Body of pancreas (tissue), 4 donors: ENCODE results near the gene METRNL. TPM values are rescaled to one million over a fixed set of nuclear protein-coding genes. Genes with fewer than 3 reads are reported as not detected.
"Not testable (repeated sequence)": the region's sequence is repeated elsewhere in the genome, so short reads cannot be mapped to it uniquely, and the experiment has no call there.

Experiments used
- ATAC-seq: fragments of 150-250 bp; one replicate; pipeline ENCODE4 v1.9.1; 2016
- DNase-seq, 4 donors: peaks; one replicate each; pipeline ENCODE4 v3.0.0-alpha.2; 2019
- H3K27ac ChIP-seq, 4 donors: fragments of 200-600 bp; sonication (generic); 1 replicate in 3 of 4; 2 replicates in 1 of 4; pipeline versions ENCODE4 v1.5.1 to v1.6.1; 2016 to 2019; ENCODE audit warnings: mild to moderate bottlenecking in 1 of 4, mixed read lengths in 1 of 4, moderate library complexity in 1 of 4
- H3K27me3 ChIP-seq, 2 donors: fragments of 200-600 bp; sonication (generic); one replicate each; pipeline ENCODE4 v1.6.0; 2016; ENCODE audit warnings: mild to moderate bottlenecking in 1 of 2
- H3K36me3 ChIP-seq, 2 donors: fragments of 200-600 bp; sonication (generic); replicated peaks in 1 of 2; 2 replicates each; pipeline ENCODE4 v1.5.1; 2016; ENCODE audit warnings: low read depth in 2 of 2; ENCODE audit not compliant: insufficient read depth in 1 of 2
- H3K4me1 ChIP-seq: fragments of 200-600 bp; sonication (generic); one replicate; pipeline ENCODE4 v1.6.0; 2016
- H3K4me3 ChIP-seq, 2 donors: fragments of 200-600 bp; sonication (generic); 1 replicate in 1 of 2; 2 replicates in 1 of 2; pipeline ENCODE4 v1.5.1; 2016 to 2019
- H3K9me3 ChIP-seq, 3 donors: fragments of 200-600 bp; sonication (generic); 1 replicate in 2 of 3; 2 replicates in 1 of 3; pipeline ENCODE4 v1.5.1; 2016
- CTCF ChIP-seq, 7 experiments: fragments of 450-650 bp in 4 of 7; fragments of 200-600 bp in 3 of 7; sonication (generic) in 3 of 7; IDR thresholded peaks; one replicate each; pipeline ENCODE4 v1.5.1; 2016 to 2019; ENCODE audit warnings: antibody characterized with exemption in 7 of 7
- POLR2A ChIP-seq, 3 donors: fragments of 450-650 bp; IDR thresholded peaks; one replicate each; pipeline ENCODE4 v1.6.1; 2016; ENCODE audit warnings: antibody characterized with exemption in 3 of 3, mild to moderate bottlenecking in 2 of 3
- WGBS, 2 donors: methylation state at CpG; one replicate each; pipeline ENCODE4 v1.1.5; 2017; 5-methylcytosine and 5-hydroxymethylcytosine counted together
- intact Hi-C: fragments of 100-400 bp; cut with DNase I; formaldehyde crosslinking; loops from one replicate; pipeline ENCODE4 v1.15.1; 2023
- total RNA-seq, 2 donors: library from RNA; depleted of rRNA; stranded (reverse); fragments of >200 nt; gene quantifications; one replicate each; pipeline ENCODE4 v1.1.0, GENCODE V29; 2016

METRNL gene
- total RNA-seq, 2 donors from 2014 or later, result 21.3 to 26.4 TPM

GRCh38 chr17:83046448-83047181, 32.8 kb upstream of the METRNL start:
- H3K27ac ChIP-seq, result no peak overlapping the region
- H3K4me1 ChIP-seq, result peaks cover 6% of the 10 kb centered on the region
- DNase-seq (no peak), ATAC-seq (no peak)
- peaks cover 0 to under 1% (median 0%) of the 10 kb centered on the region in 3 donors for H3K9me3 ChIP-seq
- H3K27me3 ChIP-seq, result no peaks in the 10 kb centered on the region
- WGBS, 2 donors, result 90 to 96% methylated on average over 12 of the region's 12 CpGs
- H3K4me3 ChIP-seq, result no peak overlapping the region
- H3K36me3 ChIP-seq, result no peaks in the 10 kb centered on the region
- TF ChIP-seq POLR2A (IDR thresholded peaks at IDR 0.05) (no peak), CTCF (IDR thresholded peaks at IDR 0.05) (no peak)
- intact Hi-C loops, result no loop called here

GRCh38 chr17:83047182-83047478, 32.3 kb upstream of the METRNL start:
- no peaks in the 10 kb centered on the region for H3K9me3 ChIP-seq
- TF ChIP-seq CTCF (IDR thresholded peaks at IDR 0.05), result no peak
- no peak for TF ChIP-seq POLR2A (IDR thresholded peaks at IDR 0.05)
- peaks cover 8% of the 10 kb centered on the region for H3K4me1 ChIP-seq
- H3K27ac ChIP-seq, result no peak overlapping the region
- intact Hi-C loops, result no loop called here
- no peaks in the 10 kb centered on the region for H3K27me3 ChIP-seq
- no peak for ATAC-seq
- no peaks in the 10 kb centered on the region for H3K36me3 ChIP-seq
- 45 to 67% methylated on average over 2 of the region's 2 CpGs for WGBS, 2 donors
- H3K4me3 ChIP-seq, result no peak overlapping the region
- DNase-seq, result no peak

GRCh38 chr17:83047818-83048475, 31.5 kb upstream of the METRNL start:
- intact Hi-C loops, H3K4me3 ChIP-seq, H3K36me3 ChIP-seq, H3K9me3 ChIP-seq, DNase-seq, ATAC-seq, H3K27me3 ChIP-seq: not testable (repeated sequence)
- WGBS, 2 donors, result 81 to 82% methylated on average over 12 of the region's 12 CpGs
- H3K4me1 ChIP-seq, result peaks cover 14% of the 10 kb centered on the region
- H3K27ac ChIP-seq, result peak overlapping the region in 1 of 4 donors; percentile 74

GRCh38 chr17:83050651-83051395, 28.6 kb upstream of the METRNL start:
- H3K27ac ChIP-seq, result peak overlapping the region; percentile 74 to 96 (median 89)

More at GRCh38 chr17:83050651-83051395, 28.6 kb upstream of the METRNL start:
- WGBS, 2 donors, result 15 to 22% methylated on average over 24 to 54 of the region's 55 CpGs
- no peaks in the 10 kb centered on the region for H3K9me3 ChIP-seq
- TF ChIP-seq POLR2A (IDR thresholded peaks at IDR 0.05) (no peak), CTCF (IDR thresholded peaks at IDR 0.05) (no peak)
- peaks cover 18% of the 10 kb centered on the region for H3K4me1 ChIP-seq
- intact Hi-C loops, result no loop called here
- no peaks in the 10 kb centered on the region for H3K27me3 ChIP-seq
- ATAC-seq (no peak), DNase-seq (peak in 3 of 4 donors; percentile 64 to 66 (median 65))
- peak overlapping the region; percentile 65 to 70 for H3K4me3 ChIP-seq
- H3K36me3 ChIP-seq, result no peaks in the 10 kb centered on the region
